Measurements from ENCODE around the gene GPC4. TPM values are rescaled to one million over a fixed set of nuclear protein-coding genes. Genes with fewer than 3 reads are reported as not detected.

GPC4 gene
- total RNA-seq, 2 donors from 2014 or later: 3.8 to 5.8 TPM

DNA sequence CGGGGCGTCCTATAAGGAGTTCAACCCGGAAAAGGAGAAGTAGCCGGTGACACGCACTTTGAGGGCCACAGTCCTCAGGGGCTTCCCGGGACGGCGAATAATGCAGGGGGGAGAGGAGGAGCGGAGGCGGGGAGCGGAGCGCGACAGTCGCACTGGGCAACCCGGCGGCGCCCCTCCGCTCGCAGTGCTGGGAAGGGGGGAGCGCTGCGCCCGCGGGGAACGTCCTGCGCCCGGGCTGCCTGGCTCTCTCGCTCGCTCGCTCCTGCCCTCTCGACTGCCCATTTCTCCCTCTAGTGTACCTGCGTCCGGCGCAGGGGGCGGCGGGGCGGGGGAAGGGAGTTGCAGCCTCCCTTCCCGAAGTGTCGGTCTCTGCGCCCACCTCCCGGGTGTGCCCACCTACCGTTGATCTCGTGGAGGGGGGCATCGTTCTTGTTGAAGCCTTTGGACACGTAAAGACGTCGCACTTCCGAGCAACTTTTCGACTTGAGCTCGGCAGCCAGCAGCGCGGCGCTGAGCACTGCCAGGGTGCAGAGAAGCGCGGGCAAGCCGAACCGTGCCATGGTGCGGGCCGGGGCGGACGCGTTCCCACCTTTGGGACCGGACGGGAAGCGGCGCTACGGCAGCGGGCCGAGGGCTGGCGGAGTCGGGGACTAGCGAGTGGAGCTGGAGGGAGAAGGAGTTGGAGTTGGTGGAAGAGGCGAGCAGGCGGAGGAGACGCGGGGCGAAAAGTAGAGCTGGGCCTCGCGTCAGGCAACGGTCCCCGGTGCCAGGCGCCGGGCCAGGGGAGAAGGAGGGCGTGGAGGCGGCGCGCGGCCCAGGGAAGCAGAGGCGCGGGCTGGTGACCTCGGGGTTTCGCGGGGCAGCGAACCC is 648 bp downstream of the GPC4 start:
- H3K9me3 ChIP-seq: no peaks in the 10 kb centered on the region
- no peak for DNase-seq (ENCODE audit: low spot score)
- H3K27me3 ChIP-seq: no peaks in the 10 kb centered on the region
- no peaks in the 10 kb centered on the region for H3K36me3 ChIP-seq
- H3K4me1 ChIP-seq: peaks cover 0 to 6% of the 10 kb centered on the region in 2 donors
- H3K27ac ChIP-seq: peak overlapping the region; percentile 69 to 77
- peak overlapping the region; percentile 57 to 63 for H3K4me3 ChIP-seq
- TF ChIP-seq, protein P1, sequence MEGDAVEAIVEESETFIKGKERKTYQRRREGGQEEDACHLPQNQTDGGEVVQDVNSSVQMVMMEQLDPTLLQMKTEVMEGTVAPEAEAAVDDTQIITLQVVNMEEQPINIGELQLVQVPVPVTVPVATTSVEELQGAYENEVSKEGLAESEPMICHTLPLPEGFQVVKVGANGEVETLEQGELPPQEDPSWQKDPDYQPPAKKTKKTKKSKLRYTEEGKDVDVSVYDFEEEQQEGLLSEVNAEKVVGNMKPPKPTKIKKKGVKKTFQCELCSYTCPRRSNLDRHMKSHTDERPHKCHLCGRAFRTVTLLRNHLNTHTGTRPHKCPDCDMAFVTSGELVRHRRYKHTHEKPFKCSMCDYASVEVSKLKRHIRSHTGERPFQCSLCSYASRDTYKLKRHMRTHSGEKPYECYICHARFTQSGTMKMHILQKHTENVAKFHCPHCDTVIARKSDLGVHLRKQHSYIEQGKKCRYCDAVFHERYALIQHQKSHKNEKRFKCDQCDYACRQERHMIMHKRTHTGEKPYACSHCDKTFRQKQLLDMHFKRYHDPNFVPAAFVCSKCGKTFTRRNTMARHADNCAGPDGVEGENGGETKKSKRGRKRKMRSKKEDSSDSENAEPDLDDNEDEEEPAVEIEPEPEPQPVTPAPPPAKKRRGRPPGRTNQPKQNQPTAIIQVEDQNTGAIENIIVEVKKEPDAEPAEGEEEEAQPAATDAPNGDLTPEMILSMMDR (IDR thresholded peaks at IDR 0.05): no peak

DNA sequence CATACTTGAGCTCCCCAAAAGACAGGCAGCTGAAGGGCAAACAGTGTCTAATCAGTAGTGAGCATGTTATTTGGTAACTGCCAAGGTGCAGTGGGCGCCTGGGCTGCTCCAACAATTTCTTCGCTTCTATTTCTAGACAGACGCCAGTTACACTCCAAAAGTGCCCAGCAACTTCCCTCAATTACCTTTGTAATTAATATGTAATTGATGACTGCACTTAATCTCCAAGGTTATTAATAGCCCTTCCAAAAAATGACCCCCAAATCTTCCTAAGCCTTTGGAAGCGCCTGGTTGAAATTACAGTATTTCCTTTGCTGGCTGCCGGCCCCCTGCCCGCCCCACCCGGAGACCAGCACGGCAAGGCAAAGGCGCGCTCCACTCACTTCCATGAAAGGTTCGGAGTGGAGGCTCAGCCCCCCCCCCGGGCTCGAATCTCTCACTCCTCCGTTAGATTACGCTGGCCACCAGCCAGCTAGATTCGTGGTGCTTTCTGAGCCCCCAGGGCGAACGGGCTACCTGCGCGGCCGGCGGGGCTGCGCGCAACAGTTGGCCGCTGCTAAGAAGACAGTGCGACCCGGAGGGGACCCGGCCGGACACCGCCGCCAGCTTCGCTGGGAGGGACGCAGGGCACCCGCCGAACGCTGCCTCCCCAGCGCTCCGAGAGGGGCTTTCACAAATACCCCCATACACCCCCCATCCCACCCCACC is 1.9 kb downstream of the GPC4 start:
- no peaks in the 10 kb centered on the region for H3K9me3 ChIP-seq
- H3K36me3 ChIP-seq: no peaks in the 10 kb centered on the region
- DNase-seq (ENCODE audit: low spot score): no peak
- H3K4me3 ChIP-seq: peak overlapping the region; percentile 57 to 63
- H3K4me1 ChIP-seq: peaks cover 0 to 6% of the 10 kb centered on the region in 2 donors
- TF ChIP-seq, protein P1 (IDR thresholded peaks at IDR 0.05): no peak
- no peaks in the 10 kb centered on the region for H3K27me3 ChIP-seq
- H3K27ac ChIP-seq: no peak overlapping the region

DNA sequence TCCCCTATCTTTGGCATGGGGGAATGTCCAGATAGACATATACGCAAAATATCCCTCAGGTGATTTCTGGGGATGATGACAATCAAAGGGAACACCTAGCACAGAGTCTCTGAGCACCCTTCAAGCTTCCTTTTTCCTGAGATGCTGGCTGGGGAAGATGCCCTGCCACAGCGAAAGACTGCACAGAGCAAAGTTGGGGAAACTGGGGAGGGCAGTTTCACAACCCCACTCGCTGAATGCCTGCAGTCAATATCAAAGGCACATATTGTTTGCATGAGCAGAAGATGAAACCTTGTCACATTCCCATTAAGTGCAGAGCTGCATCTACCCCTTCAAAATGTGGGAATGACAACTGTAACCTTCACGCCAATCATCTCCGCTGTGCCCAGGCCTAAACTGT is 2.6 kb downstream of the GPC4 start:
- Histone ChIP-seq H3K27me3 (no peaks in the 10 kb centered on the region), H3K4me3 (no peak overlapping the region), H3K4me1 (peaks cover 0 to 6% of the 10 kb centered on the region in 2 donors), H3K9me3 (no peaks in the 10 kb centered on the region), H3K27ac (no peak overlapping the region), H3K36me3 (no peaks in the 10 kb centered on the region)
- TF ChIP-seq, protein P1 (IDR thresholded peaks at IDR 0.05): no peak
- no peak for DNase-seq (ENCODE audit: low spot score)

GRCh38 chrX:133412246-133412645 is 3.0 kb downstream of the GPC4 start:
- no peak for DNase-seq (ENCODE audit: low spot score)
- TF ChIP-seq, protein P1 (IDR thresholded peaks at IDR 0.05): no peak
- Histone ChIP-seq H3K4me1 (peaks cover 0 to 6% of the 10 kb centered on the region in 2 donors), H3K27ac (no peak overlapping the region), H3K4me3 (no peak overlapping the region), H3K9me3 (no peaks in the 10 kb centered on the region), H3K27me3 (no peaks in the 10 kb centered on the region), H3K36me3 (no peaks in the 10 kb centered on the region)

GRCh38 chrX:133410550-133410949 is 4.7 kb downstream of the GPC4 start:
- H3K4me3 ChIP-seq: no peak overlapping the region
- H3K27me3 ChIP-seq: no peaks in the 10 kb centered on the region
- DNase-seq (ENCODE audit: low spot score): no peak
- no peaks in the 10 kb centered on the region for H3K36me3 ChIP-seq
- TF ChIP-seq, protein P1 (IDR thresholded peaks at IDR 0.05): no peak
- H3K27ac ChIP-seq: no peak overlapping the region
- H3K9me3 ChIP-seq: no peaks in the 10 kb centered on the region
- H3K4me1 ChIP-seq: no peaks in the 10 kb centered on the region

All from right atrium auricular region (tissue), 2 donors.